ENCODE measurements around the gene ESPN. TPM values are rescaled to one million over a fixed set of nuclear protein-coding genes. Genes with fewer than 3 reads are reported as not detected.

The ESPN gene
- total RNA-seq, 1 experiment from 2014 or later: 53.1 TPM

DNA sequence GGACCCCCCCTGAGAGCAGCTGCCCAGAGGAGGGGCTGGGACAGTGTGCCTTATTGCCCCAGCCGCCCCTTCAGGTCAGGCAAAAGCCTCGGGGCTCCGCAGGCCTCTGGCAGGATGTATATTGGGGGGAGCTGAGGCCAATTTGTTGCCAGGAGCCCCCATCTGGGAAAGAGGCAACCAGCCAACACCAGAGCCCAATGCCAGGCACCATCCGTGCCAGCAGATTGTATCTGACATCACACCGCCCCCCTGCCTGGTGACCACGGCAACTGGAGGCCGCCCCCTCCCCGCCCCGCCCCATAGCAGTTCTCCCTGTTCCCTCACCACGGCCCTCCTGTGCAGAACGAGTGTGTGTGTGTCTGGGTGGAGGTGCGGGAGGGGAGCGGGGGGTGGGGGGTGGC, 70.5 kb downstream of the ESPN start:
- Mint-ChIP-seq H3K27me3 (ENCODE audit: low read depth) (peaks cover 26% of the 10 kb centered on the region), H3K4me3 (no peak overlapping the region), H3K36me3 (ENCODE audit: insufficient read depth in 1 of 3, low read depth in 3 of 3) (peaks cover 0 to 4% (median 0%) of the 10 kb centered on the region in 3 experiments; a peak in 1 of 7 replicates), H3K4me1 (peaks cover 27 to 28% of the 10 kb centered on the region in 2 experiments), H3K9me3 (no peaks in the 10 kb centered on the region), H3K27ac (no peak overlapping the region)
- Histone ChIP-seq H4K20me1 (ENCODE audit: control insufficient read depth, insufficient read depth, insufficient read length) (no peaks in the 10 kb centered on the region), H3K9ac (ENCODE audit: extremely low read depth, insufficient read length, low read length) (no peak overlapping the region), H3K79me2 (ENCODE audit: insufficient read depth, low read length) (no peaks in the 10 kb centered on the region), H3K4ac (ENCODE audit: low read depth, low read length) (no peak overlapping the region), H3K56ac (ENCODE audit: insufficient read length, low read depth, low read length) (no peak overlapping the region), H2BK12ac (ENCODE audit: insufficient read length, low read depth, low read length) (no peak overlapping the region), H2BK120ac (ENCODE audit: low read depth, low read length, poor library complexity, severe bottlenecking) (no peak overlapping the region), H3K79me1 (ENCODE audit: insufficient read depth, low read depth, low read length, poor library complexity, severe bottlenecking) (no peaks in the 10 kb centered on the region), H4K5ac (ENCODE audit: insufficient read length, low read depth, low read length) (no peak overlapping the region), H3K4me1 (ENCODE audit: insufficient read depth, low read length) (peaks cover 4% of the 10 kb centered on the region; the same call in 1 of the 2 replicates), H3K4me2 (ENCODE audit: insufficient read depth, insufficient read length, low read length) (no peak overlapping the region), H4K91ac (ENCODE audit: insufficient read length, low read depth, low read length) (no peak overlapping the region), H4K8ac (replicated peaks; ENCODE audit: insufficient read length, low read depth, low read length) (no peak overlapping the region), H3K14ac (ENCODE audit: insufficient read depth, low read length) (no peak overlapping the region), H3K18ac (ENCODE audit: insufficient read length, low read depth, low read length) (no peak overlapping the region), H2BK20ac (ENCODE audit: low read depth, low read length, poor library complexity, severe bottlenecking) (no peak overlapping the region), H3K23me2 (ENCODE audit: insufficient read length, low read depth, low read length, poor library complexity, severe bottlenecking) (peaks cover 21% of the 10 kb centered on the region), H3K27me3 (ENCODE audit: insufficient read depth, low read length) (no peaks in the 10 kb centered on the region), H3K23ac (ENCODE audit: insufficient read length, low read depth, low read length) (no peak overlapping the region), H3K27ac (ENCODE audit: insufficient read length, low read depth, low read length) (no peak overlapping the region), H3T11ph (ENCODE audit: low read length) (no peak overlapping the region), H2AFZ (ENCODE audit: low read length) (no peak overlapping the region), H2BK15ac (ENCODE audit: low read depth, low read length) (no peak overlapping the region), H2AK5ac (ENCODE audit: insufficient read length, low read length) (no peak overlapping the region), H3K9me3 (ENCODE audit: control insufficient read depth, low read depth, low read length) (no peaks in the 10 kb centered on the region), H2BK5ac (ENCODE audit: insufficient read length, low read length) (no peak overlapping the region)
- no peak for DNase-seq
- no CpG with 5 or more reads among the region's 13 CpGs for WGBS (ENCODE audit: extremely low coverage, insufficient read length, low lambda C conversion rate)
- TF ChIP-seq, protein P1, sequence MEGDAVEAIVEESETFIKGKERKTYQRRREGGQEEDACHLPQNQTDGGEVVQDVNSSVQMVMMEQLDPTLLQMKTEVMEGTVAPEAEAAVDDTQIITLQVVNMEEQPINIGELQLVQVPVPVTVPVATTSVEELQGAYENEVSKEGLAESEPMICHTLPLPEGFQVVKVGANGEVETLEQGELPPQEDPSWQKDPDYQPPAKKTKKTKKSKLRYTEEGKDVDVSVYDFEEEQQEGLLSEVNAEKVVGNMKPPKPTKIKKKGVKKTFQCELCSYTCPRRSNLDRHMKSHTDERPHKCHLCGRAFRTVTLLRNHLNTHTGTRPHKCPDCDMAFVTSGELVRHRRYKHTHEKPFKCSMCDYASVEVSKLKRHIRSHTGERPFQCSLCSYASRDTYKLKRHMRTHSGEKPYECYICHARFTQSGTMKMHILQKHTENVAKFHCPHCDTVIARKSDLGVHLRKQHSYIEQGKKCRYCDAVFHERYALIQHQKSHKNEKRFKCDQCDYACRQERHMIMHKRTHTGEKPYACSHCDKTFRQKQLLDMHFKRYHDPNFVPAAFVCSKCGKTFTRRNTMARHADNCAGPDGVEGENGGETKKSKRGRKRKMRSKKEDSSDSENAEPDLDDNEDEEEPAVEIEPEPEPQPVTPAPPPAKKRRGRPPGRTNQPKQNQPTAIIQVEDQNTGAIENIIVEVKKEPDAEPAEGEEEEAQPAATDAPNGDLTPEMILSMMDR (conservative IDR thresholded peaks at IDR 0.05): no peak
